ENCODE results near the gene CGNL1. TPM values are rescaled to one million over a fixed set of nuclear protein-coding genes. Genes with fewer than 3 reads are reported as not detected.

Gene CGNL1
- polyA plus RNA-seq, 1 of the 3 experiments (the other 2 are of a cell fraction) = 0.23 TPM

- TF ChIP-seq USF2 (IDR thresholded peaks at IDR 0.05; ENCODE audit: borderline replicate concordance, low read depth, low read length) = no peak
- no peak for TF ChIP-seq TAF1 (IDR thresholded peaks at IDR 0.05; ENCODE audit: borderline replicate concordance, low read depth, low read length)
- TF ChIP-seq POLR2AphosphoS5 (IDR thresholded peaks at IDR 0.05; ENCODE audit: low read depth, low read length) = no peak
- no peak for TF ChIP-seq GATA2 (CRISPR knock-in tag; IDR thresholded peaks at IDR 0.05)
- no peak for TF ChIP-seq RXRA (IDR thresholded peaks at IDR 0.05; ENCODE audit: borderline replicate concordance, low read depth)
- TF ChIP-seq GABPA (IDR thresholded peaks at IDR 0.05; ENCODE audit: low read depth) = no peak
Measured at GRCh38 chr15:57486833-57487232, 110.5 kb downstream of the CGNL1 start (continued).

- ChIA-PET POLR2A (no interaction called here), CTCF (interaction anchor here (1.2 to 2.1 kb wide), 3 partner anchors 38 to 148 kb away, joined by 4 to 5 read pairs (median 5); no protein-coding TSS in a partner anchor)
- TF ChIP-seq GATA2 (CRISPR knock-in tag; IDR thresholded peaks at IDR 0.05) = no peak
- no peak for TF ChIP-seq CHD2 (IDR thresholded peaks at IDR 0.05; ENCODE audit: low read length, partially characterized antibody)
- no peak for TF ChIP-seq FOSL2 (IDR thresholded peaks at IDR 0.05; ENCODE audit: borderline replicate concordance, low read depth)
- TF ChIP-seq MAX (IDR thresholded peaks at IDR 0.05; ENCODE audit: low read depth) = no peak
- TF ChIP-seq FOXM1 (IDR thresholded peaks at IDR 0.05; ENCODE audit: low read depth) = no peak
- TF ChIP-seq EP300 (IDR thresholded peaks at IDR 0.05; ENCODE audit: borderline replicate concordance in 1 of 2, low read depth in 1 of 2, low read length in 1 of 2) = no peak
- TF ChIP-seq ZBTB33 (IDR thresholded peaks at IDR 0.05; ENCODE audit: borderline replicate concordance, low read depth) = no peak
- no peak for TF ChIP-seq FOXJ3 (CRISPR knock-in tag; IDR thresholded peaks at IDR 0.05)
- no peak for TF ChIP-seq POLR2AphosphoS5 (IDR thresholded peaks at IDR 0.05; ENCODE audit: low read depth, low read length)
- no peak for TF ChIP-seq JUND (IDR thresholded peaks at IDR 0.05)
- TF ChIP-seq NRF1 (IDR thresholded peaks at IDR 0.05; ENCODE audit: low read depth, low read length) = no peak
- no peak for TF ChIP-seq MEF2A (IDR thresholded peaks at IDR 0.05; ENCODE audit: borderline replicate concordance, low read depth)
- no peak for TF ChIP-seq RFX5 (IDR thresholded peaks at IDR 0.05; ENCODE audit: low read length)
- no peak for TF ChIP-seq IRF3 (IDR thresholded peaks at IDR 0.05; ENCODE audit: low read depth, low read length)
- TF ChIP-seq RXRA (IDR thresholded peaks at IDR 0.05; ENCODE audit: borderline replicate concordance, low read depth) = no peak
- no peak for TF ChIP-seq USF2 (IDR thresholded peaks at IDR 0.05; ENCODE audit: borderline replicate concordance, low read depth, low read length)
- no peak for TF ChIP-seq NFIC (IDR thresholded peaks at IDR 0.05; ENCODE audit: borderline replicate concordance)
- no peak for TF ChIP-seq TEAD4 (IDR thresholded peaks at IDR 0.05; ENCODE audit: borderline replicate concordance, insufficient read depth)
- TF ChIP-seq TCF12 (IDR thresholded peaks at IDR 0.05) = no peak
- H3F3A ChIP-seq (replicated peaks; ENCODE audit: insufficient read depth) = no peaks in the 10 kb centered on the region
- H3K9me3 ChIP-seq = no peaks in the 10 kb centered on the region
- H3K4me3 ChIP-seq (ENCODE audit: low read depth in 2 of 2, low read length in 1 of 2) = no peak overlapping the region
- H3K9ac ChIP-seq = no peak overlapping the region
- no peak for DNase-seq
- no peaks in the 10 kb centered on the region for H4K20me1 ChIP-seq (ENCODE audit: insufficient read depth)
- H3K27ac ChIP-seq (ENCODE audit: low read depth in 2 of 2, low read length in 1 of 2) = no peak overlapping the region
- H3K4me1 ChIP-seq (ENCODE audit: control insufficient read depth in 1 of 2, insufficient read depth in 2 of 2, low read depth in 1 of 2, low read length in 1 of 2) = no peaks in the 10 kb centered on the region; a peak in 2 of 4 replicates
- H3K27me3 ChIP-seq (ENCODE audit: insufficient read depth) = no peaks in the 10 kb centered on the region
- H3K4me2 ChIP-seq = no peak overlapping the region
- no peaks in the 10 kb centered on the region for H3K36me3 ChIP-seq (replicated peaks in 1 of 2; ENCODE audit: control insufficient read depth in 1 of 2, insufficient read depth in 2 of 2, low read length in 1 of 2)
- H3K79me2 ChIP-seq (ENCODE audit: insufficient read depth) = no peaks in the 10 kb centered on the region
- H3K9me2 ChIP-seq = no peaks in the 10 kb centered on the region
- no peak overlapping the region for H2AFZ ChIP-seq (ENCODE audit: low read depth)
Measured at GRCh38 chr15:57489122-57489521, 112.8 kb downstream of the CGNL1 start.
